Lung (tissue), 12 donors: ENCODE results near the gene AHCYL1. TPM values are rescaled to one million over a fixed set of nuclear protein-coding genes. Genes with fewer than 3 reads are reported as not detected.

Source experiments
- ATAC-seq: fragments of 200-7000 bp; cut with Tn5 transposase; one replicate; pipeline ENCODE4 v1.9.1; 2020; ENCODE audit warnings: moderate number of reproducible peaks; ENCODE audit not compliant: insufficient read depth, low FRiP score
- DNase-seq, 3 donors: peaks; one replicate each; pipeline ENCODE4 v3.0.0-alpha.2; 2013 to 2017
- H3K27ac ChIP-seq, 2 donors: one replicate each; pipeline ENCODE4 v1.5.1; 2013; ENCODE audit warnings: mild to moderate bottlenecking in 2 of 2, moderate library complexity in 2 of 2, control low read depth in 1 of 2, inconsistent platforms in 1 of 2, low read depth in 1 of 2, low read length in 1 of 2
- H3K27me3 ChIP-seq, 3 donors: one replicate each; pipeline ENCODE4 v1.5.1; 2013; ENCODE audit warnings: low read length in 2 of 3; ENCODE audit not compliant: control insufficient read depth in 3 of 3, insufficient read depth in 3 of 3
- H3K36me3 ChIP-seq, 4 donors: one replicate each; pipeline ENCODE4 v1.5.1; 2013; ENCODE audit warnings: low read length in 4 of 4, mild to moderate bottlenecking in 1 of 4, moderate library complexity in 1 of 4; ENCODE audit not compliant: control insufficient read depth in 4 of 4, insufficient read depth in 4 of 4
- H3K4me1 ChIP-seq, 5 donors: one replicate each; pipeline ENCODE4 v1.5.1; 2013; ENCODE audit warnings: low read length in 5 of 5, mild to moderate bottlenecking in 2 of 5, moderate library complexity in 1 of 5; ENCODE audit not compliant: control insufficient read depth in 5 of 5, insufficient read depth in 5 of 5
- H3K4me3 ChIP-seq: one replicate; pipeline ENCODE4 v1.5.1; 2013; ENCODE audit warnings: mild to moderate bottlenecking, control low read depth, moderate library complexity
- H3K9ac ChIP-seq, 2 donors: one replicate each; pipeline ENCODE4 v1.5.1; 2013; ENCODE audit warnings: low read length in 2 of 2, control low read depth in 1 of 2; ENCODE audit not compliant: insufficient read depth in 1 of 2
- H3K9me3 ChIP-seq, 4 donors: one replicate each; pipeline ENCODE4 v1.5.1; 2013; ENCODE audit warnings: low read length in 3 of 4, mild to moderate bottlenecking in 1 of 4, moderate library complexity in 1 of 4; ENCODE audit not compliant: control insufficient read depth in 4 of 4, insufficient read depth in 3 of 4
- WGBS, 2 donors: extraction: QIAGEN DNeasy Blood & Tissue Kit; methylation state at CpG; one replicate each; pipeline ENCODE4 v1.1.7; 2013; 5-methylcytosine and 5-hydroxymethylcytosine counted together
- polyA plus RNA-seq, 2 donors: library from polyadenylated mRNA; stranded (reverse); fragments of 200-250 nt; gene quantifications; one replicate each; pipeline ENCODE4 v1.2.1, GENCODE V29; 2013
- total RNA-seq, 2 donors: library from RNA; depleted of rRNA in 1 of 2; stranded (reverse); fragments of >200 nt in 1 of 2; gene quantifications; one replicate each; pipeline ENCODE4 v1.2.1, GENCODE V29; 2014 to 2021
- TF ChIP-seq, protein P1 (sequence below): IDR thresholded peaks from 2 replicates; pipeline ENCODE4 v1.5.1; 2012; ENCODE audit warnings: mild to moderate bottlenecking; ENCODE audit errors: control extremely low read depth, extremely low read depth
- donor health status: control.
- donor health status: control.
- donor health status: Bipolar disorder and iron deficiency.
- donor health status: healthy.
- donor health status: DM: yes; HTN: yes; CAD: no.

AHCYL1 gene
- total and polyA plus RNA-seq, 4 donors: 44.4 to 77.7 (median 56.3) TPM

GRCh38 chr1:110048240-110048639, 63.7 kb downstream of the AHCYL1 start:
- ATAC-seq (no peak), DNase-seq (no peak)
- TF ChIP-seq, protein P1, sequence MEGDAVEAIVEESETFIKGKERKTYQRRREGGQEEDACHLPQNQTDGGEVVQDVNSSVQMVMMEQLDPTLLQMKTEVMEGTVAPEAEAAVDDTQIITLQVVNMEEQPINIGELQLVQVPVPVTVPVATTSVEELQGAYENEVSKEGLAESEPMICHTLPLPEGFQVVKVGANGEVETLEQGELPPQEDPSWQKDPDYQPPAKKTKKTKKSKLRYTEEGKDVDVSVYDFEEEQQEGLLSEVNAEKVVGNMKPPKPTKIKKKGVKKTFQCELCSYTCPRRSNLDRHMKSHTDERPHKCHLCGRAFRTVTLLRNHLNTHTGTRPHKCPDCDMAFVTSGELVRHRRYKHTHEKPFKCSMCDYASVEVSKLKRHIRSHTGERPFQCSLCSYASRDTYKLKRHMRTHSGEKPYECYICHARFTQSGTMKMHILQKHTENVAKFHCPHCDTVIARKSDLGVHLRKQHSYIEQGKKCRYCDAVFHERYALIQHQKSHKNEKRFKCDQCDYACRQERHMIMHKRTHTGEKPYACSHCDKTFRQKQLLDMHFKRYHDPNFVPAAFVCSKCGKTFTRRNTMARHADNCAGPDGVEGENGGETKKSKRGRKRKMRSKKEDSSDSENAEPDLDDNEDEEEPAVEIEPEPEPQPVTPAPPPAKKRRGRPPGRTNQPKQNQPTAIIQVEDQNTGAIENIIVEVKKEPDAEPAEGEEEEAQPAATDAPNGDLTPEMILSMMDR: no peak
- 97 to 98% methylated on average over 5 of the region's 5 CpGs for WGBS, 2 donors
- H3K4me1 ChIP-seq: peaks cover 0 to 3% (median 0%) of the 10 kb centered on the region in 5 donors
- no peak overlapping the region for H3K27ac ChIP-seq
- peaks cover 34 to 76% (median 40%) of the 10 kb centered on the region in 4 donors for H3K36me3 ChIP-seq
- no peak overlapping the region for H3K4me3 ChIP-seq
- H3K9ac ChIP-seq: no peak overlapping the region
- H3K9me3 ChIP-seq: peaks cover 0 to 2% (median 0%) of the 10 kb centered on the region in 4 donors
- H3K27me3 ChIP-seq: no peaks in the 10 kb centered on the region

DNA sequence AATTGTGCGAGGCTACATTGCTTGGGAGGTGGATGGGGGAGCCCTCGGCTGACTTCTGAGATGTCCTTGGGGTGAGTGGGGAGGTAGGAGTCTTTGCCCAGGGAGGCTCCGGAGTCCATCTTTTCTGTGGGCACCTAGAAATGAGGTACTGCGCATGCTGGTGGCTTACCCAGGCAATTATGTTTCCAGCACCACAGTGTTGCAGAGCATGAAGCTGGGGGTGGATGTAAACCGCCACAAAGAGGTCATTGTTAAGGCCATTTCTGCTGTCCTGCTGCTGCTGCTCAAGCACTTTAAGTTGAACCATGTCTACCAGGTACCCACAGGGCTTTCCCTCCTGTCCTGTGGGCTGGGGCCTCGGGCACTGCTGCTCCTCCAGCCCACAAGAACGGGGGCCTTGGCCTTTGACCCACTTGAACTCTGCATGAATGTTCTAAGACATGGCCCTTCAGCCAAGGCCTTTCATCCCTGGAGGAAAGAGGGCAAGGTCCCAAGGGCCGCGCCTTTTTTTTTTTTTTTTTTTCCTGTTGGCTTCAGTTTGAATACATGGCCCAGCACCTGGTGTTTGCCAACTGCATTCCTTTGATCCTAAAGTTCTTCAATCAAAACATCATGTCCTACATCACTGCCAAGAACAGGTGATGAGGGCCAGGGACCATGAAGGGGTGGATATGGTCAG, 64.5 kb downstream of the AHCYL1 start:
- Histone ChIP-seq H3K9me3 (peaks cover 0 to 2% (median 0%) of the 10 kb centered on the region in 4 donors), H3K4me1 (peaks cover 0 to 3% (median 0%) of the 10 kb centered on the region in 5 donors), H3K27ac (no peak overlapping the region), H3K9ac (no peak overlapping the region), H3K36me3 (peaks cover 34 to 76% (median 38%) of the 10 kb centered on the region in 4 donors), H3K4me3 (no peak overlapping the region), H3K27me3 (no peaks in the 10 kb centered on the region)
- DNase-seq (no peak), ATAC-seq (no peak)
- 82 to 84% methylated on average over 9 of the region's 9 CpGs for WGBS, 2 donors
- TF ChIP-seq, protein P1: no peak

DNA sequence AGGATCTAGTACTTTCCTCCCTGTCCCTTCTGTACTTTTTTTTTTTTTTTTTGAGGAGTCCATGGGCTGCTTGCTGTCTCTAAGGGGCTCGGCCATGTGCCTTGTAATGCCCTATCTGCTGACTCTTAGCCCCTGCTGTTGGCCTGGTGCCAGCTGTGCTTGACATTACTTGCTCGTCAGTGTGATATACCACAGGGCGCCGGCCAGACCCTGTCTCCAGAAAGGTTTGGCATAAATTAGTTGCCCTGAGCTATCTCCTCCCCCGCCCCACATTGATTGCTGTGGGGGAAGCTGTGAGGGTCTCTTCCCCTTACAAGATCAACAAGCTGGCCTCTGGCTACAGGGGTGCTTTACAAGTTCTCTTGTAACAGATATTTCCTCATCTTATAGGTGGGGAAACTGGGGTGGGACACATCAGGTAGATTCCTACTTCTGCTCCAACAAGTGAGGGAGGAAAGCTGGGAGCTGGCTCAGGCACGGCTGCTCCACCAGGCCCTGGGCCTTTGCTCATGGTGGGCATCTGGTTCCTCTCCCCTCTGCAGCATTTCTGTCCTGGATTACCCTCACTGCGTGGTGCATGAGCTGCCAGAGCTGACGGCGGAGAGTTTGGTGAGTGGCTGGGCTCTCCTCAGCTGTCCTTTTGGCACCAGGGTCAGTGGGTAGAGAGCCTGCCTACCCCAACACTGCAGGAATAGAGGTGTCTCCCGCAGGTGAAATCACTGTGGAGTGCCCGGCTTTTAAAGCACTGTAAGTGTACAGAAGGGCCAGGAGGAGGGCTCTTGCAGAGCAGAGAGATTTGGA, 65.4 kb downstream of the AHCYL1 start:
- Histone ChIP-seq H3K36me3 (peaks cover 39 to 80% (median 41%) of the 10 kb centered on the region in 4 donors), H3K9me3 (peaks cover 0 to 2% (median 0%) of the 10 kb centered on the region in 4 donors), H3K4me1 (peaks cover 0 to 3% (median 0%) of the 10 kb centered on the region in 5 donors), H3K27me3 (no peaks in the 10 kb centered on the region), H3K9ac (no peak overlapping the region), H3K4me3 (no peak overlapping the region), H3K27ac (no peak overlapping the region)
- TF ChIP-seq, protein P1: no peak
- ATAC-seq (no peak), DNase-seq (no peak)
- WGBS, 2 donors: 86 to 88% methylated on average over 11 of the region's 11 CpGs
